Kidney (tissue), 11 donors: Measurements from ENCODE around the gene LRPAP1. TPM values are rescaled to one million over a fixed set of nuclear protein-coding genes. Genes with fewer than 3 reads are reported as not detected.
"Not testable (repeated sequence)": the region's sequence is repeated elsewhere in the genome, so short reads cannot be mapped to it uniquely, and the experiment has no call there.

ENCODE experiments used
- DNase-seq, 5 donors: peaks; one replicate each; pipeline ENCODE4 v3.0.0-alpha.2; 2013 to 2020
- FAIRE-seq: peaks from 2 replicates; lab custom pipeline; 2012; peaks lifted over from hg19 to GRCh38; lab: Jason Lieb, UNC
- H3K27ac ChIP-seq, 2 donors: one replicate each; pipeline ENCODE4 v1.7.0; 2013; ENCODE audit warnings: low read depth in 2 of 2, low read length in 2 of 2, inconsistent platforms in 1 of 2
- H3K27me3 ChIP-seq: one replicate; pipeline ENCODE4 v1.7.1; 2013; ENCODE audit warnings: low read length, inconsistent platforms; ENCODE audit not compliant: control insufficient read depth, insufficient read depth
- H3K36me3 ChIP-seq, 3 donors: one replicate each; pipeline versions ENCODE4 v1.7.0 to v1.7.1; 2013; ENCODE audit warnings: low read length in 3 of 3, control low read depth in 1 of 3, inconsistent platforms in 1 of 3; ENCODE audit not compliant: insufficient read depth in 3 of 3, control insufficient read depth in 2 of 3
- H3K4me1 ChIP-seq, 3 donors: one replicate each; pipeline versions ENCODE4 v1.7.0 to v1.7.1; 2013; ENCODE audit warnings: low read length in 3 of 3, inconsistent platforms in 1 of 3, low read depth in 1 of 3; ENCODE audit not compliant: control insufficient read depth in 2 of 3, insufficient read depth in 2 of 3
- H3K4me3 ChIP-seq, 3 donors: one replicate each; pipeline versions ENCODE4 v1.7.0 to v1.8.1; 2013; ENCODE audit warnings: low read length in 3 of 3, control low read depth in 1 of 3, inconsistent platforms in 1 of 3
- H3K9ac ChIP-seq, 3 donors: one replicate each; pipeline versions ENCODE4 v1.7.0 to v1.7.1; 2013; ENCODE audit warnings: low read length in 3 of 3, control low read depth in 1 of 3, inconsistent platforms in 1 of 3
- H3K9me3 ChIP-seq, 3 donors: one replicate each; pipeline versions ENCODE4 v1.7.0 to v1.7.1; 2013; ENCODE audit warnings: low read length in 3 of 3, control low read depth in 1 of 3, inconsistent platforms in 1 of 3; ENCODE audit not compliant: control insufficient read depth in 2 of 3, insufficient read depth in 1 of 3
- intact Hi-C: fragments of 100-400 bp; cut with DNase I; formaldehyde crosslinking; loops from one replicate; pipeline ENCODE4 v1.11.1; 2022
- polyA plus RNA-seq: library from polyadenylated mRNA; stranded (reverse); fragments of 350-450 nt; fragmentation: Illumina TruSeq; extraction: RNeasy Lipid Tissue Mini Kit (QIAGEN cat#74804); gene quantifications from one replicate; pipeline ENCODE4 v1.2.3, GENCODE V29; 2014; ENCODE audit warnings: low read depth, low replicate concordance; ENCODE audit not compliant: insufficient read depth
- total RNA-seq: library from RNA; stranded (reverse); fragmentation: NEBNext Ultra II Directional; extraction: Animal tissue kit (Norgen Biotek cat#: 25700); gene quantifications from one replicate; pipeline ENCODE4 v1.2.1, GENCODE V29; 2021
- donor health status: control.
- donor health status: control.
- donor health status: DM: yes; HTN: yes; CAD: no.
- donor health status: Normal renal cell carcinoma (clear cell type).

Gene LRPAP1
- total and polyA plus RNA-seq, 2 donors from 2014 or later: 204 to 373 TPM

- H3K9me3 ChIP-seq, intact Hi-C loops, H3K9ac ChIP-seq, H3K36me3 ChIP-seq, H3K27ac ChIP-seq, FAIRE-seq, H3K4me1 ChIP-seq, H3K27me3 ChIP-seq: not testable (repeated sequence)
- peak overlapping the region in 2 of 3 donors; percentile 42 to 51 for H3K4me3 ChIP-seq
- DNase-seq: peak in 2 of 5 donors; percentile 19 to 35
Measured at GRCh38 chr4:3577208-3577892, 45.1 kb upstream of the LRPAP1 start.

DNA sequence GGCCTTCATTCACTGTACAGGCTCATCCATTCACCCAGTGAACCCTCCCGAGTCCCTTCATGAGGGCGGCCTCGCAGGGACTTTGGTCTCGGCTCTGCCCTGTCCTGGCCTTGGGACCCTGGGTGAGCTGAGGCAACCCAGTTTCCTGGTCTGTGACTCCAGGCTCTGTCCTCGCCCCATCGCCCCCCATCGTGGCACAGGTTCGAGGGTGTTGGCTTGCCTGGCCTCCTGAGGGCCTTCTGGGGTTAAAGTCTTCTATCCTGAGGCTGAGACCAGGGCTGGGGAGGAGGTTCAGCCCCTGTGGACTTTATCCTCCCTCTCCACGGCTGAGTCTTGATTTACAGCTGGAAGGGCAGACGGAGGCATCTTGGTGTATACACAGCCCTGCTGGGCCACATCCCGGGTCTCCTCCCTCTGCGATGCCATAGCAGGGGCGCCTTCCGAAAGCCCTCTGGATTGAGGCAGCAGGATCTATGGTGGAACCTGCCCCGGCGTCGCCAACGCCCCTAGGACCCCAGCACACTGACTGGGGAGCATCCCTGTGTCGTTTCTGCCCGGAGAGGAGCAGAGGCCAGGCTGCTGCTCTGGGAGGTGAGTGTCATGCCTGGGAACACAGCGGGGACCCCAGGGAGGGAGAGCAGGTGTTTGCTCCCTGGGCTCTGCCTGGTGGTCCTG lies 44.4 kb upstream of the LRPAP1 start:
- DNase-seq: peak in 4 of 5 donors; percentile 42 to 51 (median 45)
- H3K36me3 ChIP-seq, FAIRE-seq, intact Hi-C loops, H3K27ac ChIP-seq, H3K4me1 ChIP-seq, H3K9ac ChIP-seq, H3K9me3 ChIP-seq, H3K27me3 ChIP-seq: not testable (repeated sequence)
- peak overlapping the region in 2 of 3 donors; percentile 42 to 51 for H3K4me3 ChIP-seq

DNA sequence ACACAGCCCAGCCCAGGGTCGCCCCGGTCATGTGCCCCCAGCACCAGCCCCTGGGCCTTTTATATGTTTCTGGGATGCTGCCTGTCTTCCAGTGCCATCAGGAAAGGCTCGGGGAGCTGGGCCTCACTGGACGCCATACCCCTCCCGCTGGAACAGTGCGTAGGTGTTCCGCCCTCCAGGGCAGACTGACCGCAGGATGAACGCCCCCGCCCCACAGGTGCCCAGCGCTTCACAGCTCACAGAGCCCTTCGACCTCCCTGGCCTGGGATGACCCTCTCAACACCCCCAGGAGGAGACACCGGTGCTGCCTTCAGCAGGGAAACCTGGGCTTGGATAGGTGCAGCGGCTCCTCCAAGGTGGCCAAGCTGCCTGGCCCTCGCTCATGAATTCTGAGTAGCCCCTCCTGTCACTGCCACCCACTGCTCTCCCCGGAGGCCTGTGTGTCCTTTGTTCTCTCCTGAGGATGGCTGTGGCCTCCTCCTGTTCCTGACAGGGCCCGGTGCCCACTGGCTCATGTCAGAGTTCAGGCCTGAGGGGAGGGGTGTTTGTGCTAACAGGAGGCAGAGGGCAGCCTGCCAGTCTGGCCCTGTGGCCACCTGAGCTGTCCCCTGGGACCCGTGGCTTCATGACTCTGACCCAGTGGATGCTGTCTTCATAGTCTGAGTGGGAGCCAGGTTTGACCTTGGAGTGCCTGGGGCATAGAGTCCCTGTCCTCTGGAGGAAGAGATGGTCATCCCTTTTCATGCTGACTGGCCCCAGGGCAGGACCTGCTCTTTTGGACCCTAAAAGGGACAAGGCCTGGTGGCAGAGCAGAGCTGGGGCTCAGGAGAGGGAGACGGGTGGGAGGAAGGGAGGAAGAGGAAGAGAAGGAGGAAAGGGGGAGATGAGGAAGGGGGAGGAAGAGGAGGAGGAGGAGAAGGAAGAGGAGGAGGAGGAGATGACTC lies 43.5 kb upstream of the LRPAP1 start:
- FAIRE-seq, H3K27me3 ChIP-seq, H3K9ac ChIP-seq, H3K4me3 ChIP-seq, H3K9me3 ChIP-seq, H3K36me3 ChIP-seq, H3K27ac ChIP-seq, H3K4me1 ChIP-seq, intact Hi-C loops: not testable (repeated sequence)
- peak in 1 of 5 donors; percentile 48 for DNase-seq

DNA sequence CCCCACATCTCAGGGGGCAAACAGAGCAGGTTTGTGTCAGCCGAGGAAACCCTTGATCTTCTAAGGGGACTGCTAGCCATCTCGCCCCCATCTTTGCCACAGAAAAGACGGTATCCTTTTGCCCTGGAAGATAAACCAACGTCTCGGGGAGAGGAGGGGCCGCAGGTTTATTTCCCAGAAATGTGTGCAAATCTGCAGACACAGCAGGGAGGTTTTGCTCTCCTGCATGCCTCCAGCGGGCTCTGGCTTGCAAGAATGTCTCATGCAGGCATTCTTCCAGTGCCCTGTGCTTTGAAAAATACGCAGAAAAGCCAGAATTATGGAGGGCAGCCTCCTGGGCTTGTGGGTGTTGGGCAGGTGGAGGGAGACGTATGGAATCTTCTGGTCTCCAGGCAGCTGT lies 42.6 kb upstream of the LRPAP1 start:
- intact Hi-C loops, H3K27me3 ChIP-seq, DNase-seq, H3K9ac ChIP-seq, H3K27ac ChIP-seq, H3K9me3 ChIP-seq, H3K4me3 ChIP-seq, FAIRE-seq, H3K4me1 ChIP-seq, H3K36me3 ChIP-seq: not testable (repeated sequence)

DNA sequence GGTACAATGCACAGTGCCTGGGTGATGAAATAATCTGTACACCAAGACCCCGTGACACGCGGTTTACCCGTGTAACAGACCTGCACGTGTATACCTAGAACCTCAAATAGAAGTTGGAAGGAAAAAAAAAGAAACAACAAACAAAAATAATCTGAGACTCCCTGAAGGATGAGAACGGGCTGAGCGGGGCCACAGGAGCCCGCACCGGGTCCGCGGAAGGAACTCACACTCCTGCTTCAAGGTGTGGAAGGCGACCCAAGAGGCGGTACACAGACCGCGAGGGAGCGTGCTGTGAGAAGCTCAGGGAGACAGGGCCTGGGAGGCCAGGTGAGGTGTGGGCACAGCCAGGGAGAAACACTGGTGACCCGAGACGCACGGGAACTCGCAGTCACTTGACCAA lies 42.1 kb upstream of the LRPAP1 start:
- intact Hi-C loops, H3K9me3 ChIP-seq, H3K9ac ChIP-seq, H3K27me3 ChIP-seq, FAIRE-seq, H3K4me1 ChIP-seq, H3K27ac ChIP-seq, H3K36me3 ChIP-seq, H3K4me3 ChIP-seq: not testable (repeated sequence)
- DNase-seq: peak in 1 of 5 donors; percentile 49
